Fibroblast of pulmonary artery (primary cell): ENCODE results near the gene EIF4G3.
A peak's percentile ranks its signal among the peaks of the same experiment; 100 is the strongest.

ENCODE experiments used
- DNase-seq: peaks from one replicate; pipeline ENCODE4 v3.0.0-alpha.2; 2010; ENCODE audit warnings: low read depth
- H3K4me3 ChIP-seq: replicated peaks from 2 replicates; pipeline ENCODE4 v1.5.1; 2011; ENCODE audit warnings: low read depth, mild to moderate bottlenecking, control low read depth, low read length, moderate library complexity
- TF ChIP-seq, protein P1 (sequence below): IDR thresholded peaks from 2 replicates; pipeline ENCODE4 v1.5.1; 2011; ENCODE audit warnings: mild to moderate bottlenecking, control low read depth, low read length, inconsistent platforms; ENCODE audit errors: missing control alignments

Gene EIF4G3

DNA sequence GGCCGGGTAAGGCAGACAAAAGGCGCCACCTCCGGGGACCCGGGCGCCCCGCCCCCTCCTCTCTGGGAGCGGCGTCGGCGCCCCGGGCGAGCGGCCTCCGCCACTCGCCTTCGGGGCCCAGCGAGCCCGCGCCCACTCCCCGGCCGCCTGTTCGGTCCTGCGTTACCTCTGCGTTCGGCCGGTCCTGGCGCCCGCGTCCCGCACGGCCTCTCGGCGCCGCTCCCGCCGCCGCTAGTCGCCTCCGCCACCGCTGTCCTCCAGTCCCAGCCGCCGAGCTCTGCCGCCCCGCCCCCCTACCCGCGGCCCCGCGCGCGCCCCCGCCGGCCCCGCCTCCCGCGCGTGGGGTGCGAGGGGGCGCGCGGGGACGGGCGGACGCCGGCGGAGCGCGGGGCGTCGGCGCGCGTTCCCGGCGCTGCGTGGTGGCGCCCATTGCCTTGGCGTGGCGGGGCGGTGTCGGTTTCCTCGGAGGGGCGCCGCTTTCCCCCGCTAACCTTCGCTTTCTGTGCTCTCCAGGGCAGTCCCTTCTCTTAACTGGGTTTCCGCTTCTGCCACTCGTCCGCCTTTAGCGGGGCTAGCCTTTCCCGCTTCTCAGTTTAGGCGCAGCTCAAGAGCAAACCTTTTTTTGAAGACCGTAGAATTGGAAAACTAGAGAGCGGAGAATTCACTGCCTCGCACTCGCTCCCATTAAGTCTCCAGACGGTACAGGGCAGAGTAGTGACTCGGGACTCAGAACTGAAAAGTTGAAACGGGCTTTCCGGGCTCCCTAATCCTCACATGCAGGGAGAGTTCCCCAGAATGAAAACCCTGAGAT, 389.5 kb downstream of the EIF4G3 start, which contains the start of gene HP1BP3:
Gene HP1BP3 (minus strand): TSS at position 279 of the 811 bp plus-strand sequence. CDS start 6,867 bp downstream, outside the sequence.
- DNase-seq: peak; percentile 68
- TF ChIP-seq, protein P1, sequence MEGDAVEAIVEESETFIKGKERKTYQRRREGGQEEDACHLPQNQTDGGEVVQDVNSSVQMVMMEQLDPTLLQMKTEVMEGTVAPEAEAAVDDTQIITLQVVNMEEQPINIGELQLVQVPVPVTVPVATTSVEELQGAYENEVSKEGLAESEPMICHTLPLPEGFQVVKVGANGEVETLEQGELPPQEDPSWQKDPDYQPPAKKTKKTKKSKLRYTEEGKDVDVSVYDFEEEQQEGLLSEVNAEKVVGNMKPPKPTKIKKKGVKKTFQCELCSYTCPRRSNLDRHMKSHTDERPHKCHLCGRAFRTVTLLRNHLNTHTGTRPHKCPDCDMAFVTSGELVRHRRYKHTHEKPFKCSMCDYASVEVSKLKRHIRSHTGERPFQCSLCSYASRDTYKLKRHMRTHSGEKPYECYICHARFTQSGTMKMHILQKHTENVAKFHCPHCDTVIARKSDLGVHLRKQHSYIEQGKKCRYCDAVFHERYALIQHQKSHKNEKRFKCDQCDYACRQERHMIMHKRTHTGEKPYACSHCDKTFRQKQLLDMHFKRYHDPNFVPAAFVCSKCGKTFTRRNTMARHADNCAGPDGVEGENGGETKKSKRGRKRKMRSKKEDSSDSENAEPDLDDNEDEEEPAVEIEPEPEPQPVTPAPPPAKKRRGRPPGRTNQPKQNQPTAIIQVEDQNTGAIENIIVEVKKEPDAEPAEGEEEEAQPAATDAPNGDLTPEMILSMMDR: no peak
- H3K4me3 ChIP-seq: peak within 1 kb of the TSS; percentile 96

DNA sequence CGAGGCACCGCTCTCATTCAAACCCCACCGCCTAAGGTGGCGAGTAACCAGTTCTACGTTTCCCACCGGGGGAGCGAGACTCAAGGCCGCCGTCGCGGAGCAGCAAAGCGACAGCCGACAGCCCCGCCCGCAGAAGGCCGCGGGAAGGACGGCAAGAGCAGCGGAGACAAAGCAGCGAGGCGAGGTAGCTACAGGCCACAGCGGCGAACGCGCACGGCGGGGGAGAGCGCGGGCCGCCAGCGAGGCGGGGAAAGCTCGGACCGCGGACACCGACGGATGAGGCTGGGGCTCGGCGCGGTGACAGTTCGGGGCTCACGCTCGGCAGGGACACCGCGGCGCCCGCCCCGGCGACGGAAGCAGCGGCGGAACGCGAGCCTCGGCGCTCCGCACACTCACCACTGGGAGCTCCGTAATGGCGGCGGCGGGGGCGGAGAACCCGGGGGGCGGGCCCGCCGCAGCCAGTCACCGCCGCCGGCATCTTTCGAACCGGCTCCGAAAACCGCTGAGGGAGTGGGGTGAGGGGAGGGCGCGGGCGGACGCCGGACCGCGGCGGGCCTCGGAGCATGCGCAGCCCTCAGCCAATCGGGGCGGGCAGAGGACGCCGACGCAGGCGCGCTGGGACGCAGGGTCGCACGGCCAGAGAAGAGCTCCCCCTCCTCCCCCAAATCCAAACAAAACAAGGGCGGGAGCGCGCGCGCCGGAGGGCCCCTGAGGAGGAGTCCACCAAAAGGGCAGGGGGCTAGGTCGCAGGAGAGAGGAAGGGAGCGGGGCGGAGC, 390.3 kb downstream of the EIF4G3 start:
- peak; percentile 94 for DNase-seq
- H3K4me3 ChIP-seq: peak overlapping the region; percentile 96
- TF ChIP-seq, protein P1: no peak

DNA sequence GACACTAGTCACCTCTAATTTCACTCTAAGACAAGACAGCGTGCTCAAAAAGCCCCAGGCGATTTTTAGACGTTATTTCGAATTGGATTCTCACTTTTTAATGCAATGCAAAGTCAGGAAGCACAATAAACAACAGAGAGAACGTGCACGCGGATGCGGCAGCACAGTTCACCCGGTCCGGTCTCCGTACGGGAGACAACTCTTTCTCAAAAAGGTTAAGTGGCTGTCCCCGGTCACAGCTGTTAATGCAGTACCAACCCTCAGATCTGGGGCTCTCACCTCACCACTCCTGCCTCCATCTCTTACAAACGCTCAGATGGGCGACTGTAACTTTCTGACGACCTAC, 390.8 kb downstream of the EIF4G3 start:
- H3K4me3 ChIP-seq: peak overlapping the region; percentile 96
- TF ChIP-seq, protein P1: no peak
- DNase-seq: peak; percentile 5

DNA sequence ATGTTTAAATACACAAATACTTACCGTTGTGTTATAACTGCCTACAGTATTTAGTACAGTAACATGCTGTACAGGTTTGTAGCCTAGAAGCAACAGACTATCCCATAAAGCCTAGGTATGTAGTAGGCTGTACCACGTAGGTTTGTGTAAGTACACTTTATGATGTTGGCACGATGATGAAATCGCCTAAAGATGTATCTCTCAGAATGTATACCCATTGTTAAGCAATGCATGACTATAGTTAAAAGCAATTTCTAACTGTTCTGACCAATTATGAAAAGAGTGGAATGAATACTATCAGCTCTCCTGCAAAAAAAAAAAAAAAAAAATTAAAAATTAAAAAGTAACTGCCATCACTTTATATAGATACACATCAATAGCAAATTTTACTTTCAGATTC, 401.0 kb downstream of the EIF4G3 start:
- TF ChIP-seq, protein P1: no peak
- no peak overlapping the region for H3K4me3 ChIP-seq
- no peak for DNase-seq

DNA sequence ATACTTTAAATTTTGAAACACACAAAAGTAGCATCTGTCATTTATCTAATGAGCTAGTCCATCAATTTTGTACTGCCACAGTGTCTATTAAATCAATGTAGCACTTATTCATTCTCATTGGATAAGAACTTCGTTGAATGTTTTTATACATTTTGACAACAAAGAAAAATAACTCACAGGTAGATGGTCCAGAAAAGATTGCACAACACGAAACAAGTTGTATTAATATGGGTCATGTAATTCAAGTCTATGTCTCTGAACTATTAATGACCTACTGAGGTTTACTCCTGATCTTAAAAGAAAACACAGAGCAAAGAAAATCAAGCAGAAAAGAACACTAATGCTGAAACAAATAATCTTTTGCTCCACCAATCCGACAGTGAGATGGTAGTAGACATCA, 404.9 kb downstream of the EIF4G3 start:
- no peak overlapping the region for H3K4me3 ChIP-seq
- no peak for DNase-seq
- TF ChIP-seq, protein P1: no peak

DNA sequence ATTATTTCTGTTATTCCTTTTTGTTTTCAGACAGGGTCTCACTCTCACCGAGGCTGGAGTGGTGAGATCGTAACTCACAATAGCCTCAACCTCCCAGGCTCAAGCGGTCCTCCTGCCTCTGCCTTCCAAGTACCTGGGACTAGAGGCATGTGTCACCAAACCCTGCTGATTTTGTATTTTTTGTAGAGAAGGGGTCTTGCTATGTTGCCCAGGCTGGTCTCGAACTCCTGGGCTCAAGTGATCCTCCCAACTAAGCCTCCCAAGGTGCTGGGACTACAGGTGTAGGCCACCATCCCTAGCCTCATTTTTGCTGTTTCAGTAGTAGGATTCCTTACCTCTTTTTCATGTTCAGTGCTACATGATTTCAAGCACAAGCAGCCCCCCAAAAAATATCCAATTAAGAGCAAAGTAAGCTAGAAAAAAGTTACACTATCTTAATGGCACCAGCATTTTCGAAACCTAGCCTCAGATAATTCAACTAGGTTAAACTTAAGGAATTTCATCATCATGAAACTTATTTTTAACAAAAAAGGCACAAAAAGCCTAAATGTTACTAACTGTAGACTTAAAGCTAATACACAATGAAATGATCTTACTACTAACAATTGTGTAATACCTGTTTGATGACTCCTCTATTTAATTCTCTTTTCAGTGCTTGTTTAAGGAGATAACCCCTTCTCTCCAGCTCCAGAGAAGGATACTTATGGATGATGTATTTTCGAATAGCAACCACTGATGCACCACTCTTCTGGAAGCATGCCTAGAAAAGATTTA, 406.2 kb downstream of the EIF4G3 start:
- H3K4me3 ChIP-seq: no peak overlapping the region

More for the DNA sequence above, 406.2 kb downstream of the EIF4G3 start:
- TF ChIP-seq, protein P1: no peak
- DNase-seq: no peak
